ENCODE results near the gene LLPH.
A peak's percentile ranks its signal among the peaks of the same experiment; 100 is the strongest.

LLPH gene

GRCh38 chr12:66103016-66103913, 27.3 kb downstream of the LLPH start:
- no peak for FAIRE-seq
- no peak for DNase-seq (ENCODE audit: insufficient read length, low spot score)

DNA sequence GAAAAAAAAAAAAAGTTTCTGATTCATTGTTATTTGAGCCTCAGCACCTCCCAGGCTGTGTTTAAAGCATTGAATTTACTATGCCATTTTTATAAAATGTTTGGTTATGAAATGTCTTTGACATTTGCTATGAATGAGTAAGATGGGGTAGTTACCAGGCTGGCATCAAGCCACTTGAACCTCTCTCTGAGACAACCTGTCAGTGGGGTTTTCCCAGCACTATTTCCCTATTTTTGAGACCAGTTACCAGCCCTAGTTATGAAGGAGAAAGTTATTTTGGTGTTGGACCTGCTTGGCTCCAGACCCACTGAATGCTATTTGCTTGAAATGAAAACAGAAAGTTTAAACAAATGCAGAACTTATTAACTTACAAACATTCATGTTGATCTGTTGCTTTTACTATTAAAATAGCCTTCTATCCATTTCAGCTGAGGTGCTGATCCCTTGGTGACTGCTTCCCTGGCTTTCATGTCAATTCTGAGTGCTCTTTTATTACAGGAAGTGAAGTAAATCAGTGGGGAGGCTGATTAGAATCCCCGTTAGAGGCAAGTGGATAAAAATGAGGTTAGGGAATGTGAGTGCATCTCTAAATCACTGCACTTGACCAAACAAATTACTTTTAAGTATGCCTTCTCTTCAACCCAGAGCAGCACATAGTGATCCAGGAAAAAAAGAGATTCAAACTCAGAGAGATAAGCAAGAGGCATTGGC, 37.8 kb downstream of the LLPH start:
- DNase-seq (ENCODE audit: insufficient read length, low spot score) (no peak), FAIRE-seq (no peak)

DNA sequence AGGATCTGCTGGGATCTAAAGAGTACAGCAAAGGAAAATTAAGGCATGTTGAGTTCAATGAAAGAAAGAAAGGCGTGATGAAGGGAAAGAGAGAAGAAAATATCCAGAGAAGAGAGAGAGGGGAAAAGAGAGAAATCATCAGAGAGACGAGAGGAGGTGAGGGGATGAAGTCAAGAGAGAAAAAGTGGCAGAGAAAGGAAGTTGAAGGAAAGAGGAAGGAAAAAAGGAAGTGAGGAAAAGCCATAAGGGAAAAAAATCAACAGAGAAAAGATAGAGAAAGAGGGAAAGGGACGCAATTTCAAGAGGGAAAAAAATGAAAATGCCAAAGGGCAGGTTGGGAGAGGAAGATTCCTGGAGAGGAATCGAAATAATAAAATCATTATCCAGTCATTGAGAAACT, 40.4 kb downstream of the LLPH start:
- FAIRE-seq: no peak

DNA sequence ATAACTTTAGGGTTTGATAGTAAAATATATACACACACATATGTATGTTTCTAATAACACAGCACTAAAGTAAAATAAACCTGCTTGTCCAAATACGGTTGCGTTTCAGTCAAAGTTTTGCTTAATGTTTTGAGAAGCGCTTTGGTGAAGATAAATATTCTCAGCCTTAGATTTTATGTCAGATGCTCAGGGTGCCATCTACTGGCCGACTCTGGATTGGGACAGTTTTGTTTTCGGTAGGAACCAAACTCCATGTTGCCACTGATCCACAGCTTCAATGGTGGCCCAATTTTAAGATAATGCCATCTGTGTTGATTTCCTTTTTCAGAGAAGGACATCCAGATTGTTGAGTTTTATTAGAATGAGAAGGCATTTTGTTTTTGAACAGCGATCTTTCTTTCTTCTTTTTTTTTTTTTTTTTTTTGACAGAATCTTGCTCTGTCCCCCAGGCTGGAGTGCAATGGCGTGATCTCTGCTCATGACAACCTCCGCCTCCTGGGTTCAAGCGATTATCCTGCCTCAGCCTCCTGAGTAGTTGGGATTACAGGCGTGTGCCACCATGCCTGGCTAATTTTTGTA, 43.1 kb downstream of the LLPH start:
- FAIRE-seq: peak; percentile 64
- DNase-seq (ENCODE audit: insufficient read length, low spot score): peak; percentile 21

More for the DNA sequence above, 40.4 kb downstream of the LLPH start:
- DNase-seq (ENCODE audit: insufficient read length, low spot score): no peak

DNA sequence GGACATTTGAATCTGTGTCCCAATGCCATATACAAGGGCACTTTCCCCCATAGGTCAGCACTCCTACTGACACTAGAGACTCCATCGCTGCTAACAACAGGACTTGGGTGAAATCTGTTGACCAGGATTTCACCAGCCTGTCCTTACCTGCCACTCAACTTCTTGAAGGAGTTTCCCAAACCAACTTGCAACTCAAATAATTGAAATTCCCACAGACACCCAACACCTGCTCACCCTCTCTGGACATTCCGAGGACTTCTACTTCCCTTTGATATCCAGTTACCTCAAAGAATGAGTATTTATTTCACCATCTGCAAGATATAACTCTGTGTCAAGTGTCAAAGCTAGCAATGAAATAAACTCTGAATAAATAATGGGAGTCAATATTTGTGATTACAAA, 44.6 kb downstream of the LLPH start:
- no peak for FAIRE-seq
- DNase-seq (ENCODE audit: insufficient read length, low spot score): no peak

GRCh38 chr12:66085213-66085612, 45.3 kb downstream of the LLPH start:
- no peak for DNase-seq (ENCODE audit: insufficient read length, low spot score)
- FAIRE-seq: no peak

DNA sequence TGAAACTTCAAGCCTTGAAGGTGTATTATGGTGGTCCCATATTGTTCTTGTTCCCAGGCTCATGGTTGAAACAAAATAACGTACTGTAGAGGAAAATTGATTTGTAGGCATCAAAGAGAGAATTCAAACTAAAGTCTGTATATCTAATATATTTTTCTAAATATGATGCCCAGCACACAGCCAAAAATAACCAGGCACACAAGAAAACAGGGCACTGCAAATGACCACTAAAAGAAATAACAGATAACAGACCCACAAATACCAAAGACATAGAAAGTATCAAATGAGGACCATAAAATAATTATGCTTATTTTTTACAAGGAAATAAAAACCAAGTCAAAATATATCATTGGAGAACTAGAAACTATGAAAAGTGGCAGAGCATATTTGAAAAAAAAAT, 46.8 kb downstream of the LLPH start:
- FAIRE-seq (no peak), DNase-seq (ENCODE audit: insufficient read length, low spot score) (no peak)

DNA sequence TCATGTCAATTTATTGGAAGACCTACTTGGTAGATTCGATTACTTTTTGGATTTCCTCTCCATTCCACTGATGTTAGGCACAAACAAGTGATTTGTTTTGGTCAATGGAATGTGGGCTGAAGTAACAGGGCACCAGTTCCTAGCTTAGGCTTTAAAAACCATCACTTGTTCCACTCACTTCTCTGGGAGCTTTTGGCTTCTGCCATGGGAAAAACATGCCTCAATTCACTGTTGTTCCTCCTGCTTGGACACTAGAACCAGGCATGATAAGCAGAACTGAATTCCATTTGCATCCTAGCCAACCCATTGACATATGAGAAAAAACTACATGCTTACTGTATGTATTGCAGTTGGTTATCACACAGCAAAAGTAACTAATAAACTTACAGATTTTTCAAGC, 47.8 kb downstream of the LLPH start:
- no peak for FAIRE-seq
- DNase-seq (ENCODE audit: insufficient read length, low spot score): no peak

DNA sequence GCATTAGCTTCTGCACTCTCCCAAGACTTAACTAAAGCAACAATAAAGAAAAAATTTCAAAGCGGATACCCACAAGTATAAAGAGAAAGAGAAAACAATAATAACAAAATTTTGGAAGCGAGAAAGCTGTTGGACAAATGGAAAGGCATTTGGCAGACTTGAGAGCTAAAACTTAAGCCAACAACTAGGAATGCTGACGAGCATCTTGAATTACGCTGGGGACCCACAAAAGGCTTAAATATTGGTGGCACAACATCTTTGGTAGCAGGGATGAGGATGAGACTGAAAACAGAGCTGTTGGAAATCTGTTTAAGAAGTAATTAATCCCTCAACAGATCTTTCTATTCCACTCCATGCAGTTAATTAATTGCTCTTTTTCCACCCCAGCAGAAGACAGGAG, 49.8 kb downstream of the LLPH start:
- DNase-seq (ENCODE audit: insufficient read length, low spot score) (no peak), FAIRE-seq (no peak)

DNA sequence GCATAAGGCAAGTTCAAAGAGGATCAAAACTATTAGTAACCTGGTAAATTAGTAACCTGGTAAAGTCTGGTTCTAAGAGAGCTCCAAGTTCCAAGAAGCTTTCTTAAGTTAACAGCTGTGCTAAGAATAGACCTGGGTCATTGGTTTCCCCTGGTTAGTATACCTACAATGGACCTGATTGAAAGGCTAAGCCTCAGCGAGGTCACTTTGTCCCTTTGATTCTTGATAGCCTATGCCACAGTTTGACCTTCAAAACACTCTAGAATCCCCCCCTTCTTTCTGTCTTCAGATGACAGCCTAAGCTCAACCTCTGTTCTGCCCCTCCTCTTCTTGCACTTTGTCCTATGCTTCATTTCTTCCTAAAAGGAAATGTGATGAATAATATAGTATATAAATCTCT, 53.0 kb downstream of the LLPH start:
- no peak for FAIRE-seq
- no peak for DNase-seq (ENCODE audit: insufficient read length, low spot score)

DNA sequence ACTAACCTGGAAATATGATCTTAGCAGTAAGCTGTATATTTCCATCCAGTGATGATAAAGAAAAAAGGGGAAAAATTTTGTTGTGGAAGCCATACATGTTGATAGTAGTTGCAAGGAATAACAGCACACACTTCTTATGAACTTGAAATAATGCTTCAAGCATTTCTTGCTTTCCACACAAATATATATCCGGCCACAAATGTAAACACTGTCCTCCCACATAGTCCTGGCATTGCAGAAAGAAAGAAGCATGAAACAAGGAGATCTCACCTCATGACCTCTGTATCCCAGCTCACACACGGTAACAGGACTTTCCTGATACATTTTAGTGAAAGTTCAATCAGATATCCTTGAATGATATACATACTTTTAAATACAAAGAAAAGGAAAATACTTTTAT, 56.0 kb downstream of the LLPH start:
- FAIRE-seq: no peak
- no peak for DNase-seq (ENCODE audit: insufficient read length, low spot score)

DNA sequence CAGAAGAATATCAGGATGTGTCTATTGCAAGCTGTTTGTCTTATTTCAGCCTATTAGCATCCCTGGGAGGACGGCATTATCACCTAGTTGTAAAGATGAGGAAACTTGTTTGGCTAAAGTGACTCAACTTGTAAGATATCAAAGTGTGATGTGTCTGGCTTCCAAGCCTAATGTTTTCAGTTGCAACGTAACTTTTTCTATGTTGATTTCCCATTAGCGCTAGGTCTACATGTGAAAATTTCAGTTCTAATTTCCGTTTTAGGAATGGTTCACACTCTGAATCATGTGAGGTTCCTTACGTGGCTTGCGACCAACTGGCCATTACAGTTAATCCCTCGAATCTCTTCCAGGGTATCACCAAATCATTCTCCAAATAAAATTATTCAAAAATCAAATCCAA, 58.0 kb downstream of the LLPH start:
- FAIRE-seq (peak; percentile 91), DNase-seq (ENCODE audit: insufficient read length, low spot score) (no peak)

DNA sequence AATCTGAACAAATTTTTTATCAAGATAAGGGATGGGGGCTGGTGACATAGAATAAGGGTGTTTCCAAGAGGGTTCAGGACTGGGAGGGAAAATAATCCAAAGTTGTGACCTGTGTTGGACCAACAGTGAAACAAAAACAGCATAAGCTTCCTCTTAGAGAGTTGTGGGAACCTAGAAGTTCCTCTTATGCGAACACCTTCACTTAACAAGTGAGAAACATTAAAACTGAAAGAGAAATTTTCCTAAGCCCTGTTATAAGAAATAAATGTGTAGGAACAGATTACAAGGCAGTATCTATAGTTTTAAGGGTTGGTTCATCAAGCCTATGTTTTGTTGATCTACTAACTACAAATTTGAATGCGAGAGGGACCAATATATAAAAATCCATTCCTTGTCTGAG, 58.4 kb downstream of the LLPH start:
- no peak for DNase-seq (ENCODE audit: insufficient read length, low spot score)
- no peak for FAIRE-seq

DNA sequence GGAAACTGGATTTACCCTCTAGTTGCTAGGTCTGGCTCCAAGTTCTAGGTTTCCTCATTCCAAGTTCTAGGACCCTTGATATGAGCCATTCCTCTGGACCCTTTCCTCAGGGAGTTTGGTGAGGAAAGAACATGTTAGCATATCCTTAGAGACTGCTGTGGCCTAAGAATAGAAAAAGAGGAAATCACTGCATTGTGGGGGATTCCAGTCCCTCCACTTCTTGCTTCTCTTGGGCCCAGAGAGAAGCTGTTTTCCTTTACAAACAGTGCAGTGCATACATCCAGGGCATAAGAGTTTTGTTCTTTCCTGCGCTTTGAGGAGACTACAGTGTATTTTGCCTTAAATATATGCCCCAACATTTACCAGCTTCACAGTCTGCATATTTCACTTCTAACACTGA, 59.0 kb downstream of the LLPH start:
- FAIRE-seq (no peak), DNase-seq (ENCODE audit: insufficient read length, low spot score) (no peak)

DNA sequence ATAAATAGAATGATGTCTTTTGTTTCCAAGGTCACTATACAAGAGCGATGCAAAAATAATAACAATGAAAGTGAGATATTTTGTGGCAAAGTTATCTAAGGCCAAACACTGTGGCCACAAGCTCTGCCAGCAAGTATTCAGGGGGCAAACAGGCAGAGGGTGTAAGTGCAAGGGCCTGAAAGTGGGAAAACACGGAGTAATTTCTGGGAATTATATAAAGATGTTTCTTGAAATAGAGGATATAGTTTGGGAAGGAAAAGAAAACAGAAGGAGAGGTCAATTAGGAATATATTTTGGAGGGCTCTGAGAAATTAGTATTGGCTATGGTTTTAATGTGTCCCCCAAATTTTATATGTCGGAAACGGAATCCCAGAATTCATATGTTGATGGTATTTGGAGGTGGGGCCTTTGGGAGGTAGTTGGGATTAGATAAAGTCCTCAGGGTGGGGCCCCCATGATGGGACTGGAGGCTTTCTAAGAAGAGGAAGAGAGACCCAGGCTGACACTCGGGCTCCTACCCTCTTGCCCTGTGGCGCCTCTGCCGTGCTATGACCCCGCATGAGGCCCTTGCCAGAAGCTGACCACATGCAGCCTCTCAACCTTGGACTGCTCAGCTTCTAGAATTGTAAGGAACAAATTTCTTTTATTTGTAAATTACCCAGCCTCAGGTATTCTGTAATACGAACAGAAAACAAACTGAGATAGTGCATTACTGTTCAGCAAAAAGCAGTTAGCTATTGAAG, 60.0 kb downstream of the LLPH start:
- no peak for DNase-seq (ENCODE audit: insufficient read length, low spot score)
- no peak for FAIRE-seq

- DNase-seq (ENCODE audit: insufficient read length, low spot score): no peak
- FAIRE-seq: no peak
Observed at GRCh38 chr12:66066929-66067523, 63.5 kb downstream of the LLPH start.

Data from GM19239 (cell line).